ENCODE results near the gene TMEM263. TPM values are rescaled to one million over a fixed set of nuclear protein-coding genes. Genes with fewer than 3 reads are reported as not detected.

TMEM263 gene
- total RNA-seq, 3 donors from 2014 or later, result 28.8 to 44.2 (median 37.0) TPM

DNA sequence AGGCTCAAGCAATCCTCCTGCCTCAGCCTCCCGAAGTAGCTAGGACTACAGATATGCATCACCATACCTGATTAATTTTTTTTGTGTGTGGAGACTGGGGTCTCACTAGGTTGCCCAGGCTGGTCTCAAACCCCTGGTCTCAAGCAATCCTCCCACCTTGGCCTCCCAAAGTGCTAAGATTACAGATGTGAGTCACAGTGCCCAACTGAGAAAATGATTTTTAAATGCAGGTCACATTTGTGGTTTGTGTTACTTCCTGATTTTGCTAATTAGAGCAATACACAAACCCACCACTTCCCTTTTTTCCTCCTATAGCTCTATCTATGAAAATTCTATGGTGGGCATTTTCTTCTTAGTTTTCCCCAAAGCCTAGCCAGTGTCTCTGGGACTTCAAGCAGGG, 45.5 kb upstream of the TMEM263 start:
- Histone ChIP-seq H3K4me1 (no peaks in the 10 kb centered on the region), H3K4me3 (no peak overlapping the region), H3K36me3 (no peaks in the 10 kb centered on the region), H3K27ac (no peak overlapping the region), H3K9me3 (no peaks in the 10 kb centered on the region), H3K27me3 (no peaks in the 10 kb centered on the region)
- TF ChIP-seq POLR2AphosphoS5 (IDR thresholded peaks at IDR 0.05) (no peak), CTCF (IDR thresholded peaks at IDR 0.05) (no peak)
- intact Hi-C loops (cut with DNase I; ENCODE audit: low total_unique reads), result no loop called here
- no peak for DNase-seq (ENCODE audit: low spot score in 2 of 2)

DNA sequence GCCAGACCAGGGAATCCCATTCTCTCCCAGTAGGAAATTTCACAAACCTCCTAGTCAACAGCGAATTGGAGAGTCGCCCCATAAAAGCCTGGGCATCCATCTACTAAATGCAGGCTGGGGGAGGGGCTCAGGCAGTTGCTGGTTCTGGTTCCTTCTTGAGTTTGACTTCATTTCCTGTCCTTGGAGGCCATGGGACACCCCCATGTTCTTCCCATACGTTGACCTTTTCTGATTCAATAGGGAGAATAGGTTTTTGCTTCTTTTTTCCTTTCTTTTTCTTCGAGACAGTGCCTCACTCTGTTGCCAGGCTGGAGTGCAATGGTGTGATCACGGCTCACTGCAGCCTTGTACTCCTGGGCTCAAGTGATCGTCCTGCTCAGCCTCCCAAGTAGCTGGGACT, 44.1 kb upstream of the TMEM263 start:
- no peaks in the 10 kb centered on the region for H3K9me3 ChIP-seq
- TF ChIP-seq CTCF (IDR thresholded peaks at IDR 0.05) (no peak), POLR2AphosphoS5 (IDR thresholded peaks at IDR 0.05) (no peak), POLR2A (IDR thresholded peaks at IDR 0.05) (no peak)
- intact Hi-C loops (cut with DNase I; ENCODE audit: low total_unique reads), result no loop called here

DNA sequence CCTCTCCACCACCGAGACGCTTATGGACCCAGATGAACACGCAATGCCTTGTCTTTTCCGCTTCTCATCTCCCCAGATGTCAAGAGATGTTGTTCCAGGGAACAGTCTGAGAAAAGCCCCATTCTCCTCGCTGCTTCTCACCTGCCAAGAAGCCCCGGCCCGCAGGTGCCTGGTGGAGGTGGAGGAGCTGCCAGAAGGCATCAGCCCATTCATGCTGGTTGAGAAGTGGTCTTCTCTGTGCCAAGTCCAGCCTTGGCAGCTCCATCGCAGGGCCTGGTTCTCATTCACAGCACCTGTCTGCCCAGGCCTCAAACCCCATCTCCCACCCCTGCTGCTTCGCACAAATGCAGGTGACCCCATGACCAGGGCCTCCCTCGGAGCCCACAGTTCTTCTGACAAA, 42.3 kb upstream of the TMEM263 start:
- H3K27me3 ChIP-seq, result no peaks in the 10 kb centered on the region
- no peak for DNase-seq (ENCODE audit: low spot score in 2 of 2)
- no peak for TF ChIP-seq CTCF (IDR thresholded peaks at IDR 0.05)
- no peak for TF ChIP-seq POLR2A (IDR thresholded peaks at IDR 0.05)
- no peak for TF ChIP-seq POLR2AphosphoS5 (IDR thresholded peaks at IDR 0.05)
- H3K9me3 ChIP-seq, result no peaks in the 10 kb centered on the region
- no peak overlapping the region for H3K4me3 ChIP-seq
- no peaks in the 10 kb centered on the region for H3K4me1 ChIP-seq
- intact Hi-C loops (cut with DNase I; ENCODE audit: low total_unique reads), result no loop called here
- no peaks in the 10 kb centered on the region for H3K36me3 ChIP-seq
- H3K27ac ChIP-seq, result no peak overlapping the region

More for the DNA sequence above, 44.1 kb upstream of the TMEM263 start:
- no peak for DNase-seq (ENCODE audit: low spot score in 2 of 2)
- Histone ChIP-seq H3K4me1 (no peaks in the 10 kb centered on the region), H3K27ac (no peak overlapping the region), H3K27me3 (no peaks in the 10 kb centered on the region), H3K36me3 (no peaks in the 10 kb centered on the region), H3K4me3 (no peak overlapping the region)

GRCh38 chr12:106914796-106915634, 40.7 kb upstream of the TMEM263 start:
- H3K9me3 ChIP-seq, result no peaks in the 10 kb centered on the region
- H3K4me1 ChIP-seq, result no peaks in the 10 kb centered on the region
- no peak for TF ChIP-seq POLR2A (IDR thresholded peaks at IDR 0.05)
- TF ChIP-seq POLR2AphosphoS5 (IDR thresholded peaks at IDR 0.05), result no peak
- TF ChIP-seq CTCF (IDR thresholded peaks at IDR 0.05), result no peak
- H3K27me3 ChIP-seq, result no peaks in the 10 kb centered on the region
- DNase-seq (ENCODE audit: low spot score in 2 of 2), result no peak
- no peaks in the 10 kb centered on the region for H3K36me3 ChIP-seq
- intact Hi-C loops (cut with DNase I; ENCODE audit: low total_unique reads), result no loop called here
- H3K27ac ChIP-seq, result no peak overlapping the region
- no peak overlapping the region for H3K4me3 ChIP-seq

GRCh38 chr12:106915635-106916026, 40.1 kb upstream of the TMEM263 start:
- no peaks in the 10 kb centered on the region for H3K4me1 ChIP-seq
- intact Hi-C loops (cut with DNase I; ENCODE audit: low total_unique reads), result no loop called here
- no peak overlapping the region for H3K4me3 ChIP-seq
- no peaks in the 10 kb centered on the region for H3K36me3 ChIP-seq
- no peaks in the 10 kb centered on the region for H3K27me3 ChIP-seq
- TF ChIP-seq POLR2AphosphoS5 (IDR thresholded peaks at IDR 0.05), result no peak
- TF ChIP-seq POLR2A (IDR thresholded peaks at IDR 0.05), result no peak
- TF ChIP-seq CTCF (IDR thresholded peaks at IDR 0.05), result no peak
- no peak overlapping the region for H3K27ac ChIP-seq
- H3K9me3 ChIP-seq, result no peaks in the 10 kb centered on the region
- no peak for DNase-seq (ENCODE audit: low spot score in 2 of 2)

All from breast epithelium (tissue), 4 donors.